ENCODE measurements around the gene GLP1R. TPM values are rescaled to one million over a fixed set of nuclear protein-coding genes. Genes with fewer than 3 reads are reported as not detected.

Gene GLP1R
- polyA plus RNA-seq, 1 of the 3 experiments (the other 2 are of a cell fraction) = not detected

DNA sequence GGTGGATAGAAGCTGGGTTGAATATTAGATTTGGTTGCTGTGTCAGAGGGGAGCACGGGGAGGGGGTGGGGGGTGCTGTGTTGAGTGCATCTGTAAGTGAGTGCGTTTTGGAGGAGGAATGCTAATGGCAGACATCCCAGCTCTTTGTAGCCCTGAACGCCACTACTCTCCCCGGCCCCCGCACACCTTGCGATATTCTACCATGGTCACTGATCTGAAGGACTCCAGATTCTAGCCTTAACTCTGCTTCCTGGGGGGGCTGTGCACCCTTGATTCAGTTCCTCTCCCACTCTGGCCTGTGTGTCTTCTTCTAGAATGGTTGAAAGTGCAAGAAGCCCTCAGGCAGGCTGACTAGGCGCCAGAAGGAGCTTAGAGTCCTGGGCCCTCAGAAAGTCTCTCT is 7.1 kb downstream of the GLP1R start:
- 15% methylated on average over 2 of the region's 7 CpGs for WGBS (ENCODE audit: low lambda C conversion rate)

DNA sequence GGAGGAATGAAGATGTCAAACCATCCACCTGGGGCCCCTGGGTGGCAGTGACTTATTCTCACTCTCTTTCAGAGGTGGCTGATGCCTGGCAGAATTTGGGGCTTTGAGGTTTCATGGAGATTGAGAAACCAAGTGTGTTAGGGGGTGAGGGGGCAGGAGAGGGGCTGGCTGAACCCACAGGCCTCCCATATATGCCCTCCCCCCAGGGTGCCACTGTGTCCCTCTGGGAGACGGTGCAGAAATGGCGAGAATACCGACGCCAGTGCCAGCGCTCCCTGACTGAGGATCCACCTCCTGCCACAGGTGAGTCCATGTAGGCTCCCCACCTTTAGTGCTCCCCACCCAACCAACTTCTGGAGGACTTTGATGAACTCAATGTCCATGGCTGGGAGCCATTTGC is 7.6 kb downstream of the GLP1R start:
- POLR2A ChIA-PET = no interaction called here
- WGBS (ENCODE audit: low lambda C conversion rate) = no CpG with 5 or more reads among the region's 5 CpGs
- TF ChIP-seq EP300 (IDR thresholded peaks at IDR 0.05; ENCODE audit: borderline replicate concordance in 1 of 2, low read depth in 1 of 2, low read length in 1 of 2) (no peak), RXRA (IDR thresholded peaks at IDR 0.05; ENCODE audit: borderline replicate concordance, low read depth) (no peak), SMC3 (IDR thresholded peaks at IDR 0.05; ENCODE audit: low read depth, low read length) (no peak), TEAD4 (IDR thresholded peaks at IDR 0.05; ENCODE audit: borderline replicate concordance, insufficient read depth) (no peak), FOSL2 (IDR thresholded peaks at IDR 0.05; ENCODE audit: borderline replicate concordance, low read depth) (no peak), FOXJ3 (CRISPR knock-in tag; IDR thresholded peaks at IDR 0.05) (no peak), YY1 (IDR thresholded peaks at IDR 0.05; ENCODE audit: low read depth) (no peak), ELF1 (IDR thresholded peaks at IDR 0.05) (no peak), JUND (IDR thresholded peaks at IDR 0.05) (no peak)
- H3K4me3 ChIP-seq (ENCODE audit: low read depth in 2 of 2, low read length in 1 of 2) = no peak overlapping the region
- no peak for DNase-seq
- no peaks in the 10 kb centered on the region for H3K9me2 ChIP-seq
- no peaks in the 10 kb centered on the region for H3K79me2 ChIP-seq (ENCODE audit: insufficient read depth)
- H3K4me1 ChIP-seq (ENCODE audit: control insufficient read depth in 1 of 2, insufficient read depth in 2 of 2, low read depth in 1 of 2, low read length in 1 of 2) = peaks cover 0 to 38% of the 10 kb centered on the region in 2 experiments; a peak in 1 of 4 replicates
- H2AFZ ChIP-seq (ENCODE audit: low read depth) = no peak overlapping the region
- no peaks in the 10 kb centered on the region for H3K36me3 ChIP-seq (replicated peaks in 1 of 2; ENCODE audit: control insufficient read depth in 1 of 2, insufficient read depth in 2 of 2, low read length in 1 of 2)
- H4K20me1 ChIP-seq (ENCODE audit: insufficient read depth) = no peaks in the 10 kb centered on the region
- no peak overlapping the region for H3K4me2 ChIP-seq
- H3K9ac ChIP-seq = no peak overlapping the region
- H3K27ac ChIP-seq (ENCODE audit: low read depth in 2 of 2, low read length in 1 of 2) = no peak overlapping the region
- H3F3A ChIP-seq (replicated peaks; ENCODE audit: insufficient read depth) = no peaks in the 10 kb centered on the region
- CTCF ChIA-PET = interaction anchor here (1.2 to 3.0 kb wide), 4 partner anchors 19 to 247 kb away, joined by 3 to 8 read pairs (median 4); no protein-coding TSS in a partner anchor
- H3K27me3 ChIP-seq (ENCODE audit: insufficient read depth) = no peaks in the 10 kb centered on the region
- H3K9me3 ChIP-seq = no peaks in the 10 kb centered on the region

More for the DNA sequence above, 7.1 kb downstream of the GLP1R start:
- H3K27ac ChIP-seq (ENCODE audit: low read depth in 2 of 2, low read length in 1 of 2) = no peak overlapping the region
- no peaks in the 10 kb centered on the region for H3F3A ChIP-seq (replicated peaks; ENCODE audit: insufficient read depth)
- no peak for DNase-seq
- H3K9ac ChIP-seq = no peak overlapping the region
- no peaks in the 10 kb centered on the region for H3K36me3 ChIP-seq (replicated peaks in 1 of 2; ENCODE audit: control insufficient read depth in 1 of 2, insufficient read depth in 2 of 2, low read length in 1 of 2)
- ChIA-PET CTCF (interaction anchor here (1.2 to 3.0 kb wide), 4 partner anchors 19 to 247 kb away, joined by 3 to 8 read pairs (median 4); no protein-coding TSS in a partner anchor), POLR2A (no interaction called here)
- H3K9me2 ChIP-seq = no peaks in the 10 kb centered on the region
- peaks cover 0 to 33% of the 10 kb centered on the region in 2 experiments; a peak in 1 of 4 replicates for H3K4me1 ChIP-seq (ENCODE audit: control insufficient read depth in 1 of 2, insufficient read depth in 2 of 2, low read depth in 1 of 2, low read length in 1 of 2)
- no peaks in the 10 kb centered on the region for H3K9me3 ChIP-seq
- no peak overlapping the region for H3K4me3 ChIP-seq (ENCODE audit: low read depth in 2 of 2, low read length in 1 of 2)
- no peak overlapping the region for H3K4me2 ChIP-seq
- H2AFZ ChIP-seq (ENCODE audit: low read depth) = no peak overlapping the region
- H4K20me1 ChIP-seq (ENCODE audit: insufficient read depth) = no peaks in the 10 kb centered on the region
- H3K79me2 ChIP-seq (ENCODE audit: insufficient read depth) = no peaks in the 10 kb centered on the region
- H3K27me3 ChIP-seq (ENCODE audit: insufficient read depth) = no peaks in the 10 kb centered on the region
- no peak for TF ChIP-seq RAD21 (IDR thresholded peaks at IDR 0.05; ENCODE audit: low read length)
- TF ChIP-seq MAX (IDR thresholded peaks at IDR 0.05; ENCODE audit: low read depth) = no peak
- no peak for TF ChIP-seq MEF2A (IDR thresholded peaks at IDR 0.05; ENCODE audit: borderline replicate concordance, low read depth)
- TF ChIP-seq NFIC (IDR thresholded peaks at IDR 0.05; ENCODE audit: borderline replicate concordance) = no peak
- TF ChIP-seq MXI1 (IDR thresholded peaks at IDR 0.05; ENCODE audit: low read depth, low read length) = no peak
- TF ChIP-seq YY1 (IDR thresholded peaks at IDR 0.05; ENCODE audit: low read depth) = no peak
- TF ChIP-seq SIN3A (IDR thresholded peaks at IDR 0.05; ENCODE audit: borderline replicate concordance, low read depth, low read length) = no peak
- no peak for TF ChIP-seq FOXJ3 (CRISPR knock-in tag; IDR thresholded peaks at IDR 0.05)

Measured in SK-N-SH (cell line).